Right lobe of liver (tissue), 6 donors: ENCODE measurements around the gene GALNT16. TPM values are rescaled to one million over a fixed set of nuclear protein-coding genes. Genes with fewer than 3 reads are reported as not detected.

Experiments
- ATAC-seq, 4 donors: fragments of 200-7000 bp; cut with Tn5 transposase; one replicate each; pipeline ENCODE4 v1.9.1; 2020; ENCODE audit warnings: mild to moderate bottlenecking in 4 of 4, moderate library complexity in 4 of 4
- DNase-seq, 3 donors: peaks; one replicate each; pipeline ENCODE4 v3.0.0-alpha.2; 2020
- H3K27ac ChIP-seq, 3 donors: fragments of 200-600 bp; one replicate each; pipeline ENCODE4 v1.8.0; 2022
- H3K27me3 ChIP-seq, 2 donors: fragments of 200-600 bp; one replicate each; pipeline ENCODE4 v1.8.0; 2022
- H3K36me3 ChIP-seq, 4 donors: fragments of 200-600 bp; sonication (generic) in 1 of 4; one replicate each; pipeline versions ENCODE4 v1.5.1 to v1.8.0; 2017 to 2022; ENCODE audit warnings: control low read depth in 1 of 4
- H3K4me1 ChIP-seq, 4 donors: fragments of 200-600 bp; sonication (generic) in 1 of 4; one replicate each; pipeline versions ENCODE4 v1.5.1 to v1.8.0; 2017 to 2022; ENCODE audit warnings: control low read depth in 1 of 4
- H3K4me3 ChIP-seq, 3 donors: fragments of 200-600 bp; one replicate each; pipeline ENCODE4 v1.8.0; 2022
- H3K9me3 ChIP-seq, 4 donors: fragments of 200-600 bp; sonication (generic) in 1 of 4; one replicate each; pipeline versions ENCODE4 v1.5.1 to v1.8.0; 2017 to 2022; ENCODE audit warnings: control low read depth in 1 of 4
- POLR2A ChIP-seq: fragments of 450-650 bp; IDR thresholded peaks from one replicate; pipeline ENCODE4 v1.6.1; 2017; ENCODE audit warnings: antibody characterized with exemption, mild to moderate bottlenecking
- WGBS: methylation state at CpG from one replicate; pipeline ENCODE4 v1.1.6; 2018; ENCODE audit warnings: low coverage, low lambda C conversion rate; ENCODE audit not compliant: insufficient coverage; ENCODE audit errors: missing lambda C conversion rate; 5-methylcytosine and 5-hydroxymethylcytosine counted together
- intact Hi-C, 2 donors: fragments of 100-400 bp; cut with DNase I; formaldehyde crosslinking; loops; one replicate each; pipeline versions ENCODE4 v1.11.2 to v1.14.1; 2022
- total RNA-seq, 6 experiments: library from RNA; depleted of rRNA in 2 of 6; stranded (reverse); fragments of >200 nt in 2 of 6; fragmentation: NEBNext Ultra II Directional in 3 of 6; extraction: Animal tissue kit (Norgen Biotek cat#: 25700) in 3 of 6; gene quantifications; one replicate each; pipeline versions ENCODE4 v1.1.0 to v1.2.4, GENCODE V29; 2016 to 2023
- TF ChIP-seq, protein P1 (sequence below), 4 donors: fragments of 200-600 bp in 3 of 4; fragments of 450-650 bp in 1 of 4; IDR thresholded peaks; one replicate each; pipeline versions ENCODE4 v1.5.1 to v1.8.0; 2016 to 2022; ENCODE audit warnings: antibody characterized with exemption in 4 of 4, mild to moderate bottlenecking in 2 of 4
- donor health status: DM: no; HTN: yes; CAD: no.
- donor health status: DM: no; HTN: no; CAD: no.
- donor health status: DM: no; HTN: no; CAD: no.
- donor health status: DM: no; HTN: yes; CAD: no.
- donor health status: DM: no; HTN: yes; CAD: no.

GALNT16 gene
- total RNA-seq, 6 experiments from 2014 or later = 0.37 to 1.7 (median 0.94) TPM

GRCh38 chr14:69281450-69282169, 21.7 kb downstream of the GALNT16 start:
- DNase-seq = no peak
- intact Hi-C loops = no loop called here
- 76% methylated on average over 6 of the region's 10 CpGs for WGBS
- H3K27ac ChIP-seq = no peak overlapping the region
- no peaks in the 10 kb centered on the region for H3K9me3 ChIP-seq
- no peak for ATAC-seq
- TF ChIP-seq, protein P1, sequence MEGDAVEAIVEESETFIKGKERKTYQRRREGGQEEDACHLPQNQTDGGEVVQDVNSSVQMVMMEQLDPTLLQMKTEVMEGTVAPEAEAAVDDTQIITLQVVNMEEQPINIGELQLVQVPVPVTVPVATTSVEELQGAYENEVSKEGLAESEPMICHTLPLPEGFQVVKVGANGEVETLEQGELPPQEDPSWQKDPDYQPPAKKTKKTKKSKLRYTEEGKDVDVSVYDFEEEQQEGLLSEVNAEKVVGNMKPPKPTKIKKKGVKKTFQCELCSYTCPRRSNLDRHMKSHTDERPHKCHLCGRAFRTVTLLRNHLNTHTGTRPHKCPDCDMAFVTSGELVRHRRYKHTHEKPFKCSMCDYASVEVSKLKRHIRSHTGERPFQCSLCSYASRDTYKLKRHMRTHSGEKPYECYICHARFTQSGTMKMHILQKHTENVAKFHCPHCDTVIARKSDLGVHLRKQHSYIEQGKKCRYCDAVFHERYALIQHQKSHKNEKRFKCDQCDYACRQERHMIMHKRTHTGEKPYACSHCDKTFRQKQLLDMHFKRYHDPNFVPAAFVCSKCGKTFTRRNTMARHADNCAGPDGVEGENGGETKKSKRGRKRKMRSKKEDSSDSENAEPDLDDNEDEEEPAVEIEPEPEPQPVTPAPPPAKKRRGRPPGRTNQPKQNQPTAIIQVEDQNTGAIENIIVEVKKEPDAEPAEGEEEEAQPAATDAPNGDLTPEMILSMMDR (IDR thresholded peaks at IDR 0.05) = no peak
- no peak for TF ChIP-seq POLR2A
- H3K4me1 ChIP-seq = peaks cover 0 to 5% (median 0%) of the 10 kb centered on the region in 4 donors
- H3K27me3 ChIP-seq = no peaks in the 10 kb centered on the region
- no peaks in the 10 kb centered on the region for H3K36me3 ChIP-seq
- no peak overlapping the region for H3K4me3 ChIP-seq

GRCh38 chr14:69282448-69282847, 22.5 kb downstream of the GALNT16 start:
- H3K4me3 ChIP-seq = no peak overlapping the region
- ATAC-seq (no peak), DNase-seq (no peak)
- H3K9me3 ChIP-seq = no peaks in the 10 kb centered on the region
- WGBS = 100% methylated on average over 4 of the region's 6 CpGs
- intact Hi-C loops = no loop called here
- H3K27ac ChIP-seq = no peak overlapping the region
- H3K36me3 ChIP-seq = no peaks in the 10 kb centered on the region
- peaks cover 0 to 7% (median 0%) of the 10 kb centered on the region in 4 donors for H3K4me1 ChIP-seq
- H3K27me3 ChIP-seq = no peaks in the 10 kb centered on the region
- TF ChIP-seq POLR2A = no peak
- TF ChIP-seq, protein P1 (IDR thresholded peaks at IDR 0.05) = no peak

DNA sequence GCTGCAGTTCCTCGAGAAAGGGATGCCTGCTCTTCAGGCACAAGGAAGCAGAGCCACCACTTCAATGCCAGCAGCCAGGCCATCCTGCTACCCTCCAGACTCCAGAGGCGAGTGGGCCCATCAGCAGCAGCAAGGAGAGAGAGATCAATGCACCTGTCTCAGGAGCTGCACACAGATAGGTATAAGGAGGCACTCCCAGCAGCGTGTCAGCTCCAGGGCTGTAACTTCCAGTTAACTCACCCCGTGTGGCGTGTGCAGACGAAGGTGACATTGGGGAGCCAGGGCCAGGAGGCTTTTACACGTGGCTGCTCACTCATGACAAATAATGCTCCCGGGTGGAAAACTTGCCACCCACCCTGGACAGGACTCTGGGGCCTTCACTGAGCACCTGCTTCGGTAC, 24.2 kb downstream of the GALNT16 start:
- WGBS = 0% methylated on average over 1 of the region's 9 CpGs
- no peak overlapping the region for H3K4me3 ChIP-seq
- H3K27me3 ChIP-seq = no peaks in the 10 kb centered on the region
- DNase-seq (no peak), ATAC-seq (no peak)
- TF ChIP-seq, protein P1 (IDR thresholded peaks at IDR 0.05) = no peak
- no peak for TF ChIP-seq POLR2A
- peaks cover 0 to 19% (median 0%) of the 10 kb centered on the region in 4 donors for H3K4me1 ChIP-seq
- intact Hi-C loops = no loop called here
- no peaks in the 10 kb centered on the region for H3K9me3 ChIP-seq
- no peaks in the 10 kb centered on the region for H3K36me3 ChIP-seq
- no peak overlapping the region for H3K27ac ChIP-seq

- Histone ChIP-seq H3K4me1 (peaks cover 0 to 19% (median 0%) of the 10 kb centered on the region in 4 donors), H3K36me3 (no peaks in the 10 kb centered on the region), H3K4me3 (no peak overlapping the region), H3K9me3 (no peaks in the 10 kb centered on the region), H3K27me3 (no peaks in the 10 kb centered on the region), H3K27ac (no peak overlapping the region)
- WGBS = 48% methylated on average over 7 of the region's 7 CpGs
- intact Hi-C loops = no loop called here
- DNase-seq (peak; percentile 43 to 80 (median 71)), ATAC-seq (peak; percentile 72 to 93 (median 88))
- no peak for TF ChIP-seq POLR2A
- TF ChIP-seq, protein P1 (IDR thresholded peaks at IDR 0.05) = no peak
Measured at GRCh38 chr14:69285661-69286255, 25.8 kb downstream of the GALNT16 start.
